OCI-LY1 (cell line): Measurements from ENCODE around the gene CCR8.
"Not testable (repeated sequence)": the region's sequence is repeated elsewhere in the genome, so short reads cannot be mapped to it uniquely, and the experiment has no call there.

Experiments
- H2AFZ ChIP-seq: fragments of 200-600 bp; sonication (generic), shearing (Covaris generic); 2 replicates; pipeline ENCODE4 v1.6.0; 2014; ENCODE audit warnings: antibody characterized with exemption, mild to moderate bottlenecking, low read length
- H3F3A ChIP-seq: fragments of 200-600 bp; sonication (generic), shearing (Covaris generic); 2 replicates; pipeline ENCODE4 v1.6.0; 2014; ENCODE audit warnings: mild to moderate bottlenecking, antibody characterized with exemption, low read length, moderate library complexity; ENCODE audit not compliant: insufficient read depth
- H3K27ac ChIP-seq: fragments of 200-600 bp; sonication (generic); 2 replicates; pipeline ENCODE4 v1.5.1; 2014; ENCODE audit warnings: low read length, mixed run types, mild to moderate bottlenecking, low read depth; ENCODE audit not compliant: poor library complexity, severe bottlenecking
- H3K27me3 ChIP-seq: fragments of 200-600 bp; sonication (generic); 2 replicates; pipeline ENCODE4 v1.6.0; 2014; ENCODE audit warnings: antibody characterized with exemption, mild to moderate bottlenecking, low read length, moderate library complexity; ENCODE audit not compliant: insufficient read depth
- H3K36me3 ChIP-seq: fragments of 200-600 bp; sonication (generic); 2 replicates; pipeline ENCODE4 v1.6.1; 2014; ENCODE audit warnings: mild to moderate bottlenecking, antibody characterized with exemption, low read length, moderate library complexity, mixed read lengths; ENCODE audit not compliant: insufficient read depth
- H3K4me1 ChIP-seq: fragments of 200-600 bp; sonication (generic); 2 replicates; pipeline ENCODE4 v1.5.1; 2014; ENCODE audit warnings: mild to moderate bottlenecking, low read length, moderate library complexity; ENCODE audit not compliant: insufficient read depth, severe bottlenecking
- H3K4me2 ChIP-seq: fragments of 200-600 bp; sonication (generic), shearing (Covaris generic); 2 replicates; pipeline ENCODE4 v1.6.1; 2014; ENCODE audit warnings: low read length
- H3K4me3 ChIP-seq: fragments of 200-600 bp; sonication (generic); 2 replicates; pipeline ENCODE4 v1.5.1; 2014; ENCODE audit warnings: low read length, low read depth, mild to moderate bottlenecking, mixed read lengths; ENCODE audit not compliant: poor library complexity, severe bottlenecking
- H3K79me2 ChIP-seq: fragments of 200-600 bp; shearing (Covaris generic); 2 replicates; pipeline ENCODE4 v1.6.1; 2016; ENCODE audit warnings: mixed run types, low read length, mixed read lengths; ENCODE audit not compliant: insufficient read depth
- H3K9ac ChIP-seq: fragments of 200-600 bp; sonication (generic), shearing (Covaris generic); 2 replicates; pipeline ENCODE4 v1.6.1; 2014; ENCODE audit warnings: mild to moderate bottlenecking, low read length, mixed read lengths
- H3K9me2 ChIP-seq: fragments of 200-600 bp; sonication (generic), shearing (Covaris generic); 2 replicates; pipeline ENCODE4 v1.6.1; 2014; ENCODE audit warnings: low read depth, mild to moderate bottlenecking, low read length, mixed read lengths
- H3K9me3 ChIP-seq: fragments of 200-600 bp; shearing (Covaris generic); 2 replicates; pipeline ENCODE4 v1.6.1; 2014; ENCODE audit warnings: low read length, mixed read lengths
- H4K20me1 ChIP-seq: fragments of 200-600 bp; sonication (generic), shearing (Covaris generic); 2 replicates; pipeline ENCODE4 v1.6.0; 2016; ENCODE audit warnings: mild to moderate bottlenecking, low read length; ENCODE audit not compliant: insufficient read depth
- EZH2 ChIP-seq: fragments of 200-600 bp; sonication (generic), shearing (Covaris generic); IDR thresholded peaks from 2 replicates; pipeline ENCODE4 v1.8.0; 2017; ENCODE audit warnings: borderline replicate concordance, mixed run types, mild to moderate bottlenecking, antibody characterized with exemption, low read length, moderate library complexity, mixed read lengths
- TF ChIP-seq, protein P1 (sequence below): fragments of 200-600 bp; sonication (generic), shearing (Covaris generic); IDR thresholded peaks from 2 replicates; pipeline ENCODE4 v1.5.1; 2017; ENCODE audit warnings: mild to moderate bottlenecking, antibody characterized with exemption, low read length, moderate library complexity, mixed read lengths

The CCR8 gene

GRCh38 chr3:39349080-39349479, 19.6 kb downstream of the CCR8 start:
- Histone ChIP-seq H3K36me3 (no peaks in the 10 kb centered on the region), H3K79me2 (no peaks in the 10 kb centered on the region), H3F3A (no peaks in the 10 kb centered on the region), H3K4me2 (no peak overlapping the region), H3K9me2 (no peaks in the 10 kb centered on the region), H3K4me3 (no peak overlapping the region), H4K20me1 (no peaks in the 10 kb centered on the region), H3K27me3 (no peaks in the 10 kb centered on the region), H3K9ac (no peak overlapping the region), H2AFZ (no peak overlapping the region), H3K4me1 (no peaks in the 10 kb centered on the region), H3K9me3 (no peaks in the 10 kb centered on the region), H3K27ac (no peak overlapping the region)
- TF ChIP-seq EZH2: no peak
- TF ChIP-seq, protein P1, sequence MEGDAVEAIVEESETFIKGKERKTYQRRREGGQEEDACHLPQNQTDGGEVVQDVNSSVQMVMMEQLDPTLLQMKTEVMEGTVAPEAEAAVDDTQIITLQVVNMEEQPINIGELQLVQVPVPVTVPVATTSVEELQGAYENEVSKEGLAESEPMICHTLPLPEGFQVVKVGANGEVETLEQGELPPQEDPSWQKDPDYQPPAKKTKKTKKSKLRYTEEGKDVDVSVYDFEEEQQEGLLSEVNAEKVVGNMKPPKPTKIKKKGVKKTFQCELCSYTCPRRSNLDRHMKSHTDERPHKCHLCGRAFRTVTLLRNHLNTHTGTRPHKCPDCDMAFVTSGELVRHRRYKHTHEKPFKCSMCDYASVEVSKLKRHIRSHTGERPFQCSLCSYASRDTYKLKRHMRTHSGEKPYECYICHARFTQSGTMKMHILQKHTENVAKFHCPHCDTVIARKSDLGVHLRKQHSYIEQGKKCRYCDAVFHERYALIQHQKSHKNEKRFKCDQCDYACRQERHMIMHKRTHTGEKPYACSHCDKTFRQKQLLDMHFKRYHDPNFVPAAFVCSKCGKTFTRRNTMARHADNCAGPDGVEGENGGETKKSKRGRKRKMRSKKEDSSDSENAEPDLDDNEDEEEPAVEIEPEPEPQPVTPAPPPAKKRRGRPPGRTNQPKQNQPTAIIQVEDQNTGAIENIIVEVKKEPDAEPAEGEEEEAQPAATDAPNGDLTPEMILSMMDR: no peak

GRCh38 chr3:39350714-39351113, 21.2 kb downstream of the CCR8 start:
- Histone ChIP-seq H3K9me3 (no peaks in the 10 kb centered on the region), H3K9me2 (no peaks in the 10 kb centered on the region), H3K36me3 (no peaks in the 10 kb centered on the region), H3K4me1 (no peaks in the 10 kb centered on the region), H3F3A (no peaks in the 10 kb centered on the region), H3K4me3 (no peak overlapping the region), H3K27me3 (no peaks in the 10 kb centered on the region), H3K4me2 (no peak overlapping the region), H3K9ac (no peak overlapping the region), H3K79me2 (no peaks in the 10 kb centered on the region), H3K27ac (no peak overlapping the region), H2AFZ (no peak overlapping the region), H4K20me1 (no peaks in the 10 kb centered on the region)
- TF ChIP-seq, protein P1: no peak
- TF ChIP-seq EZH2: no peak

DNA sequence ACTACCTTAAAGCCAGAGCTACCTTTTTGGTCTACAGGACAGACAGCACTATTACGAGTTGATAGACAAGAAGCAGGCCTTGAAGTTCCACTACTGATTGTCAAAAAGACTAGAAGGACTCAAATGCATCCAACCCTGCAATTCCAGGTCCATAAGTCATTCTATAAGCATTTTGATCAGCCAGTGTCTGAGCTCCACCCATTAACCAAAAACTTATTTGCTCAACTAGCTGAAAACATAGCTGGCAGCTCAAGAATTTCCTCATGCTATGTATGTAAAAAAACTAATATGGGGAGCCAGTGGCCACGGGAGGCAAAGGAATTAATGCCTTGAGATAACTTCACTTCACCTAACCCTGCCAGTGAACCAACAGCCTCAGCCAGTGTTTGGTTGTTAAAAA, 21.6 kb downstream of the CCR8 start:
- not testable (repeated sequence) for H4K20me1 ChIP-seq, H3K4me3 ChIP-seq, H3K27me3 ChIP-seq, H3K27ac ChIP-seq, H3K36me3 ChIP-seq, H3K4me1 ChIP-seq, H3K9me3 ChIP-seq, H3K9ac ChIP-seq, H3K79me2 ChIP-seq, H3F3A ChIP-seq, H3K9me2 ChIP-seq, H2AFZ ChIP-seq, H3K4me2 ChIP-seq

DNA sequence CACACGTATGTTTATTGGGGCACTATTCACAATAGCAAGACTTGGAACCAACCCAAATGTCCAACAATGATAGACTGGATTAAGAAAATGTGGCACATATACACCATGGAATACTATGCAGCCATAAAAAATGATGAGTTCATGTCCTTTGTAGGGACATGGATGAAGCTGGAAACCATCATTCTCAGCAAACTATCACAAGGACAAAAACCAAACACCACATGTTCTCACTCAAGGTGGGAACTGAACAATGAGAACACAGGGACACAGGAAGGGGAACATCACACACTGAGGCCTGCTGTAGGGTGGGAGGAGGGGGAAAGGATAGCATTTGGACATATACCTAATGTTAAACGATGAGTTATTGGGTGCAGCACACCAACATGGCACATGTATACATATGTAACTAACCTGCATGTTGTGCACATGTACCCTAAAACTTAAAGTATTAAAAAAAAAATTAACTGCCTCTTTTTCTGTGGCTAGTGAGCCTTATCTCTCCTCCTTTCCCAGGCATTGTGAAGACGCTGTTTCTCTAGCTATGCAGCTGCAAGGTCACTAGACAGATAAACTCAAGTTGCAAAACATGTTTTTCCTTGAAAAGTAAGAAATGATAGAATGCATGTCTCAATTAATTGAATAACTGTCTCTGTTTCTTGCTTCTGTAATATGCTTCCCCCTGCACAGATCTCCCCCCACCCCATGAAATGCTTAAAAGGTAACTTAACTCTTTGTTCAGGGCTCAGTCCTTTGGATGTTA, 23.8 kb downstream of the CCR8 start:
- H3K4me2 ChIP-seq, H3K79me2 ChIP-seq, H3K9me2 ChIP-seq, H3K9me3 ChIP-seq, H3K4me3 ChIP-seq, H3F3A ChIP-seq, H2AFZ ChIP-seq, H3K9ac ChIP-seq, H4K20me1 ChIP-seq, H3K27me3 ChIP-seq, H3K27ac ChIP-seq, H3K36me3 ChIP-seq, H3K4me1 ChIP-seq: not testable (repeated sequence)
